ENCODE results near the gene HS6ST1.
"Not testable (repeated sequence)": the region's sequence is repeated elsewhere in the genome, so short reads cannot be mapped to it uniquely, and the experiment has no call there.

GRCh38 chr2:128268611-128269010 is 50.1 kb downstream of the HS6ST1 start:
- TF ChIP-seq POLR2AphosphoS5, POLR2A (IDR thresholded peaks at IDR 0.05; ENCODE audit: low read depth, low read length): not testable (repeated sequence)

Data from GM12891 (cell line).